A172 (cell line): ENCODE results near the gene MTMR3. TPM values are rescaled to one million over a fixed set of nuclear protein-coding genes. Genes with fewer than 3 reads are reported as not detected.

ENCODE experiments used
- DNase-seq: peaks from one replicate; pipeline ENCODE4 v3.0.0-alpha.2; 2015; ENCODE audit warnings: low spot score
- total RNA-seq: library from RNA; depleted of rRNA; stranded (reverse); fragments of >200 nt; shearing (Covaris generic); gene quantifications from 2 replicates; pipeline ENCODE4 v1.2.3, GENCODE V29; 2014

MTMR3 gene
- total RNA-seq, 1 experiment from 2014 or later, result 8.1 TPM

DNA sequence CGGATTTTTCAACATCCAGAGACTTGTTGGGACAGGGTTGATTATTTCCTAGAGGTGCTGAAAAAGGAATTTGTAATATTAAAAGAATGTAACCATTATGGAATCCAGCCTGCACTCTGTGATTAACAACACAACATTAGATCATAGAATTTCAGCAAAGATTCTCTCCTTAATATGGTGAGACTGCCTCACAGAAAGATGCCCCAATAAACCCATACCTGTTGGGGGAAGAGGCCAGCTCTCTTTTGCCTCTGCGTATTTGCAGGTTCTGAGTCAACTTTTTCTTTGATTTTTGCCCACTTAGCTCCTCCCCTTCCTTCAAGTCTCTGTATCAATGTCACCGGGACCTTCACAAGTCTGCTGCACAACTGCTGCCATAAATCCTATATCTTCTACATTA lies 12.4 kb upstream of the MTMR3 start:
- DNase-seq, result no peak

DNA sequence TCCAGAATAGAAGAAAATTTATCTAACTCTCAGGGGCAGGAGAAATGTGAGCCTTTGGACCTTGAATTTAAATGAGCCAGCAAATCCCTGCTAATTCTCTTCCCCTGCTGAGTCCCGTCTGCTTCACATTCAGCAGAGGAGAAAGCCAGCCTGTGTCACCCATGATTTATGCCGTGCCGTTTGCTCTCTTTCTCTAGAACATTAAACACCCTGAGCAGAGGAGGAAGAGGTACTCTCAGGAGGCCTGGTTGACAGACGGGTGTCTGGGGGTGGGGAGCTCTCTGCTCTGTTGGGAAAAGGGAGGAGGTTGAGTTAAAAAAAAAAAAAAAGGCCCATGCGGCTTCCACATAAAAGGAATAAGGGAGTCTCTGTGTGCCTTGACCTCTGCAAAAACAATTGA lies 11.3 kb upstream of the MTMR3 start:
- no peak for DNase-seq

DNA sequence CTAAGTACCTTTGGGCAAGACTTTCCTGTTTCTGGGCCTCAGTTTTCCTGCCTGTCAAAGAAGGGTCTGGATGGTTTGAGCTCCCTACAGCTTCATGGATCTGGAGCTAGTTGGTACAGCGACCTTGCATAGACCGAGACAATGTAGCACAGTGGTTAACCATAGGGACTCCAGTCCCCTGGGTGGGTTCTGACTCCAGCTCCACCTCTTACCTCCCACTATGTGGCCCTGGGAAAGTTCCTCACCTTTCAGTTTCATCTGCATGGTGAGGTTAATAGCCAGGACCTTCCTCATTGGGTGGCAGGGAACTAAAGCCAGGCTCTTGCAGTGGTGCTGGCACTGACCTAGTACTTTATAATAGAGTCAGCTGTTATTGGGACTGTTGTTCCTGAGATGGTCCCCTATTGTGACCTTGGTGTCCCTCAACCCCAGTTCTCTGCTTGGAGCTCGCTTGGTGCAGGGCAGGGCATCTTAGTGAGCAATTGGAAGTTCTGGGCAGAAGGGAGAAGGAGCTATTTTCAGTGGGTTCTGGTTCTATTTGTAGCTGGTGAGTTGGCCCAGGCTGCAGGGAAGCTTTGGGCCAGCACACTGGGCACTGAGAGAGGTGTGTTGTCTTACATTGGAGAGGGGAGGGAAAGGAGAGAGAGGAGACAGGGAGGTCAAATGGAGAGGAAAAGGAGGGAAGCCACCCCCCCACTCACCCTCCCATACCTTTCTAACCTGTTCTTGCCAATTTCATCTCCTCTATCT lies 10.7 kb upstream of the MTMR3 start:
- no peak for DNase-seq

DNA sequence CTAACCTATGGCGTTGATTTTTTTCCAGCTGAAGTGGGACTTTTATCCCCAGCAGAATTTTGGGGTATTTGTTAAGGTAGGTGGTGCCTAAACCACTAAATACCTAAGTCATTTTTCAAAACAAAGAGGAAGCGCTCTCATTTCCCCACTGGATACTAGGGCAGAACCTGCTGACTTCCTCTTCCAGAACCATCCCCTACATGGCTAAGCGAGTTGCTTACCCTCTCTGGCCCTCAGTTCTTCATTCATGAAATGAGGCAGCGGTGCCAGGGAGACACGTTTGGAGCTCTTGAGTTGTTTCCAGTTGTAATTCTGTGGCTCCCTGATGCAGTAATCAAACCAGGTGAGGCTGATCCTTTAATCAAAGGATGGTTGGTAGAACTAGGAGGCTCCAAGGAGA lies 10.0 kb upstream of the MTMR3 start:
- no peak for DNase-seq

DNA sequence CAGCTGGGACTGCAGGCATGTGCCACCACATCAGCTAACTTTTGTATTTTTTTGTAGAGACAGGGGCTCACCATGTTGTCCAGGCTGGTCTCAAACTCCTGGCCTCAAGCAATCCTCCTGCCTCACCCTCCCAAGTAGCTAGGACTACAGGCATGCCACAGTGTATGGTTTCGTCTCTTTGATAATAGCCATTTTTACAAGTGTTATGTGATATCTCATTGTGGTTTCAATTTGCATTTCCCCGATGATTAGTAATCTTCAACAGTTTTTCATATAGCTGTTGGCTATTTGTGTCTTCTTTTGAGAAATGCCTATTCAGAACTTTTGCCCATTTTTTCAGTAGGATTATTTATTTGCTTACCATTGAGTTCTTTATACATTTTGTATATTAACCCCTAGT lies 9.0 kb upstream of the MTMR3 start:
- DNase-seq, result no peak

DNA sequence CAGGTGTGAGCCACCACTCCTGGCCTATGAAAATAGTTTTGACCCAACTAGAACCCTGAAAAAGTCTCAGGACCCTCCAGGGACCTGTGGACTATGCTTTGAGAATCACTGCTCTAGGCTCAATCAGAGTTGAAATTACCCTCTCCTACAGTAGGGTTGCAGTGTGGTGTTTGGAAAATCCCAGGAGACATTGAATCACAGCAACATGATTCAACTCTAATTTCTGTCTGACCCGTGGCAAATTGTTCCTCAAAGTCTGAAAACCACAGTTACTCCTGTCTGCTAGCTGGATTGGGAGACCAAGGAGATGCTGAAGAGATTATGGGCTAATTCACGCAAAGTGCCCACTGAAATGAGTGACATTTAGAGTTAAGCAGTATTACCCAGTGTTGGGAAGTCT lies 5.4 kb upstream of the MTMR3 start:
- DNase-seq, result no peak

DNA sequence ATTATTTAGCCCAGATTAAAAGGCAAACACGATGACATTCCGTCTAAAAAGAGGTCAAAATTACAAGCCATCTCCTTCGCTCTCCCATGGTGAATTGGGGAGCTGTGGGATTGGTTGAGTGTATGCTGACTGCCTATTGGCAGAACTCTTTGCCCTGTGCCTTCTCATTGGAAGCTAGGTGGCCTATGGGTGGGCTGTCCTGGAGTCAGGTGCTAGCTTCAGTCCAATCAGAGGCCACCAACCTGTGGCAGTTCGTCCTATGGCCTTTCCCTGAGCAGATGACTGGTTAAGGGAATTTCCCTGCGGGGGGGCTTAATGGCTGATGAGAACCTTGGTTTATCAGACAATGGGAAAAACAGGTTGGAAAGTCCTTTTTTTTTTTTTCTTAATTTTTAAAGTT lies 3.2 kb upstream of the MTMR3 start:
- DNase-seq, result peak; percentile 18

DNA sequence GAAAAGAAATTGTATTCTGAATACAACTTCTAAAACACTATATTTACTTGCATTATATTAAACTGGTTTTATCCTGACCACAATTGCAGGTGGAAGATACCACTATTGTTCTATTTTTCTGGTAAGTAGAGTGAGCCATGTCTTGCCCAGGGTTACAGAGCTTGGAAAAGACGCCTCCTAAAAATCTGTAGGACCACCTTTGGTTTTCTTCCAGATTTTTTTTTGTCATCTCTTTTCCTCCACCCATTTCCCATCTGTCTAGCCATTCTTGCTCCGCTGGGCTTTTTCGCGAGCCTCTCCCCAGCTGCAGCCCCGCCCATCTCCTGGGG lies 294 bp upstream of the MTMR3 start:
- no peak for DNase-seq

DNA sequence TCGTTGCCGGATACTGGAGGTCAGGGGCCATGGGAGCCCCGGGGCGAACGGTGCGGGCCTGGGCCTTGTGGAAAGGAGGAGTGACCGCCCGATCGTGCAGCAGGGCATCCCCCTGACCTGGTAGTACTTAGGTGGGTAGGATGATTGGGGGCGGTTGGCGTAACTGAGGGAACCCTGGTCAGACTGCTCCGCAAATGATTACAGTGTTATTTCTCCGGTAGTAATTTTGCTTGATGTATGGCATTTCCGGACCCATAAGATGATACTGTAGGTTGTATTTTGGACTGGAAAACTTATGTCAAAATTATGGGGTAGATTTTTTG lies 762 bp downstream of the MTMR3 start:
- DNase-seq, result no peak

DNA sequence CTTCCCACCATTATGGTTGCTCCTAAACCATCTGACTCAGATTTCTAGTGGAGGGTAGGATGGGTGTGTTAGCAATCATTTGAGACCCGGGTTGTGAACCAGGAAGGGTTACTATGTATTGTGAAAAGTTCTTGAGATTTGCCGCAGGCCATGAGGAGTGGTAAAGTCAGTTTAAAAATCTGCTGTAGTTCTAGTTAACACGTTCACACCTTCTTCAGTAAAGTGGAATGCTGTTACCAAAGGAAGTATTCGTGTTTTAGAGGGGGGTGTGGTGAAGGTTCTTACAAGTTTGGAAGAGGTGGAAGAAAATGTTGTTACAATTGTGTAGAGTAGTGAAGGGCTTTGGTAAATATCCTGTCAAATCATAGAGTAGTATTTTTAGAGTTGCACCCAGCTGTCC lies 2.6 kb downstream of the MTMR3 start:
- no peak for DNase-seq

DNA sequence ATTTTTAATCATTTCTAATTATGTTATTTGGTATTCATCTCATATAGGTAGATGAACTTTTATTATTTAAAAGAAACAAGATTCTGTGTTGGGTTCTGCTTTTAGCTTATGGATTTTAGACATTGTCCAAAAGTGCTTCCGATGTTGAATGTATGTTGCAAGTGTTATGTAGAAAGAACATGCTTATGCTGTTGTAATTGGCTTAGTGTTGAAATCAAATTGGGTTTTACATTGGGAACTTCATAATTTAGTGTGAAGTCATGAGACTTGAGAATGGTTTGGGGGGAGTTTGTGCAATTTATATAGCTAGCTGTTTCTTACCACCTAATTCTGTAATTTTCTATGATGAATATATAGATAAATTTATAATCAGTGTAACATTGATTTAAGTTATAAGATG lies 3.6 kb downstream of the MTMR3 start:
- DNase-seq, result no peak

DNA sequence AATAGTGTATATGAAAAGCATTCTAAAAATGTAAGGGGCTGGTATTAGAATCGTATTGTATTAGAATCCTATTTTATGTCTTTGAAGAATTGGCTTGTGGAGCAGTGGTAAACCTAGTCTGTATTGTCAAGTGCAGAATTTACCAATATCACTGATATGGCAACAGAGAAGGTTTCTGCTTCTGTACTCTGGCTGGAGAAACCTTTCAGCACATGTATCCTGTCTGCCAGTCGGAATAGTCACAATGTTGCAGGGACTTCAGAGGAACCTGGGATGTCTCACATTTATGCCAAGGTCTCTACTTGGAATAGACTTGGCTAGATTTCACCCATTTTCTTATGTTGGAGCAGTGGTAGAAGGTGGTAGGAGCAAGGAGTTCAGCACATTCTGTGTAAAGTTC lies 4.4 kb downstream of the MTMR3 start:
- no peak for DNase-seq

DNA sequence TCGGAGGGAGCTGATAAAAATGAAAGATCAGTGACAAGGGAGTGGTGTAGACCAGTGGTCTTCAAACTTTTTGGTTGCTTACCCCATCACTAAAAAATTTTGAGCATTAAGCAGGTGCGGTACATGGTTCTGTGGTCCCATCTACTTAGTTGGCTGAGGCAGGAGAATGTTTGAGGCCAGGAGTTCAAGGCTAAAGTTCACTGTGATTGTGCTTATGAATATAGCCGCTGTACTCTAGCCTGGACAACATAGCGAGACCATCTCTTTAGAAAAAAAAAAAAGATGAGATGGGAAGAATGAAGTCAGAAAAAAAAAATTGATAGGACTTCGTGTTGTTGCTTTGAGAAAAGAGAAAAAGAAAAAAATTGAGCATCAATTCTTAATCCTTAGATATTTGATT lies 7.8 kb downstream of the MTMR3 start:
- DNase-seq, result no peak

DNA sequence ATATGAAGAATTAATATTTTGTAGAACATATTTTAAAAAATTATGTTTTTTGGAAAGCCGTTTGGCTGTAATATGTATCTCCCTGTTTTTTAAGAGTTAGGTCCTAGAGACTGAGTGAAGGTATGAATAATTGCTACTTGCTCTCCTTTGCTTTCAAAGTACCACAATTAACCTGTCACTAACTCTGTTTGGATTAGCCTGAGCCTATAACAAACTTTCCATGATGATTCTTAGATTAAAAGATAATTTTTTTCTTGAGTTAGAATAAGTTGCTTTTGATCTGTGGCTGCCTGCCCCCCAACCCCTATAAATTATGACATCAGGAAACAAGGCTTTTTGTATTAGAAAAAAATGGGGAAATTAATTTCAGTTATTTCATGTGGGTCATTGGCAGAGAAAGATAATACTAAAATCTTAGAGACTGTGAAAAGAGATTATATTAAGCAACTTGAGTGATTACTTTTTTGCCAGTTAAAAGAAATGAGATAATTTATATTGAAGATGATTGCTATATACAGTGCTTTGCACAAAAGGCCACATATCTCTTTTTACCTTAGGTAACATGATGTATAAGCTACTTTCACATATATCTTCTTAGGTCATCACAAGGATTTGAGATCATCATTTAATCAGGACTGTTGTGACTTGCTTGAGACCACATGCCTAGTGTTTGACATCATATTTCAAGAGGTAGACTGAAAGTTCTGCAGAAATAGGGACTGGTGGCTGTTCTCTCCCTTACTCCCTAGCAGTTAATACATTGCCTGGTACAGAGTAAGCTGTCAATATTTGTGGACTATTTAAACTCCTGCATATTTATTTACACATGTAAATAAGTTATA lies 9.6 kb downstream of the MTMR3 start:
- DNase-seq, result no peak

DNA sequence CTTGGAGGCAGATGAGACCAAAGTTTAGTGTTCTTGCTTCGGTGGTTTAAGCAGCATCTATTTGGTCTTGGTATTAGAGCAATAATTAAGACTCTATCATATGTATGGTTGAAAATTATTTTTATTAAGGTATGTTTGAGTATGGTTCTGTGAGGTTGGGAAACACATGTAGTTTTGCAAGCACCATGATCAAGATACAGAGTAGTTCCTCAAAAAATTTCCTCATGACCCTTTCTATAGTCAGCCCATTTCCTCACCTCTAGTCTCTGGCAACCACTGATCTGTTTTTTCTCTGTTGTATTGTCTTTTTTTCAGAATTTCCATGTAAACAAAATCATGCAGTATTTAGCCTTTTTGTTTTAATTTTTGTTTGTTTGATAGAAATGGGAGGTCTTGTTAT lies 18.4 kb downstream of the MTMR3 start:
- DNase-seq, result no peak

DNA sequence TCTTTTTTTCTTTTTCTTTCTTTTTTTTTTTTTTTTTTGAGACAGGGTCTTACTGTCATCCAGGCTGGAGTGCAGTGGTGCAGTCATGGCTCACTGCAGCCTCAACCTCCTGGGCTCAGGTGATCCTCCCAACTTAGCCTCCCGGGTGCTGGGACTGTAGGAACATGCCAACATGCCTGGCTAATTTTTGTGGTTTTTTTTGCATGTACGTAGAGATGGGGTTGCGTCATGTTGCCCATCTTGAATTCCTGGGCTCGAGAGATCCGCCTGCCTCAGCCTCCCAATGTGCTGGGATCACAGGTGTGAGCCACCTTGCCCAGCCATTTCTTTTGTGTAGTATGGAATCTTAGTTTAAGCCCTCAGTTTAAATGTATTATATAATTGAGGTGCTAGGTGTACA lies 20.4 kb downstream of the MTMR3 start:
- no peak for DNase-seq

DNA sequence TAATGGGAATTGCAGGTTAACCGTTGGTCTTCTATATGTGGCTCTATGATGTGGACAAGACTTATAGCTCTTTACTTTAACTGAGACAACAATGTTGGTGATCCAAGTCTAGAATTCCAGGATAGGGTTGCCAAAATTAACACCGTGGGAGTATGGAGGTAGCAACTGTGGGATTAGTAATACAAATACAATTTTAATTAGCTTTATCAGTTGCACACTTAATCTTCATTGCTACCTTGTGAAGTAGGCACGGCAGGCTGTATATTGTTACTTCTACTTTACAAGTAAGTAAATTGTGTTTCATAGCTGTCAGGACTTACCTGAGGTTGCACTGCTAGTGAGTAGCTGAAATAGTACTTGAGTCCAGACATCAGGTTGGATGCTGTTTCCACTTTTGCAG lies 21.0 kb downstream of the MTMR3 start:
- DNase-seq, result no peak

DNA sequence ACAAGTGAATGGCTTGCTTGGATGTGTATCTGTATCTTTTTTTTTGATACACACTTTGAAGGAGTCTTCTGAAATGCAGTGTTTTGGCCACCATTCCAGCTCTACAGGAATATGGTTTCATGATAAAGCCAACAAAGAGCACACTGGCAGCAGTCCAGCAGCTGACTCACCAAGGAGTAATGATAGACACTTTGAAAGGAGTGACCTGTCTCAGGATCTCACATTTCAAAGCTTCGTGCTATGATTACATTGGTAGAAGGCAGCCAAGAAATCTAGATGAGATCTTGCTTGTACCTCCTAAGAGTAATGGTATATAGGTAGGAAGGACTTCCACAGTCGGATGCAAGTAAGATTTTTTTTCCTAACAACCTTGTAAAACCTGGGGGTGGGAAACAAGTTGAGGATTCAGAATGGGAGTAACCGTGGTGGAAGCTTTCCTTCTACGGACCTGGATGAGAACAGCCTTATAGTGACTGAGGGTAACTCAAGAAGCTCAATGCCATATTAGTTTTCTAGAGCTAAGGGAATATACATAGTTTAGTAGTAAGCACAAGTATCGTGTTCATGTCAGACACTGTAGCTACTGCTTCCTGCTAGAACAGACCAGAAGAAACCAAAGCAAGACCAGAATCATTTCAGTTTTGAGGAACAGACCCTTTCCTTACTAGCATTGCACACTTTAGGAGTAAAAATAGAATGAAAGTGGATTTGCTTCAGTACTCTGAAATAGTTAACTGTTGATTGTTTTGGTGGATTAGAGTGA lies 25.0 kb downstream of the MTMR3 start:
- peak; percentile 91 for DNase-seq

DNA sequence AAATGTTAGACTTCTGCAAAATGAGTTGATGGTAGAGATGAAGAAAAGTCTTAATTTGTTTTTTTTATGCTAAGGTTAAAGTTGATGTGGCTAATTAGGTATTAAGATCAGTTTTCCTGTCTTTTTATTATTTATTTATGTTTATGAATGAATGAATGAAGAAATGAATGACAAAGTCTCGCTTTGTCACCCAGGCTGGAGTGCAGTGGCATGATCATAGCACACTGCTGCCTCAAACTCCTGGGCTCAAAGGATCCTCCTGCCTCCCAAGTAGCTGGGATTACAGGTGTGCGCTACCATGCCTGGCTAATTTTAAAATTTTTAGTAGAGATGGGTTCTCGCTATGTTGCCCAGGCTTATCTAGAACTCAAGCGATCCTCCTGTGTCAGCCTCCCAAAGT lies 29.2 kb downstream of the MTMR3 start:
- DNase-seq, result no peak

DNA sequence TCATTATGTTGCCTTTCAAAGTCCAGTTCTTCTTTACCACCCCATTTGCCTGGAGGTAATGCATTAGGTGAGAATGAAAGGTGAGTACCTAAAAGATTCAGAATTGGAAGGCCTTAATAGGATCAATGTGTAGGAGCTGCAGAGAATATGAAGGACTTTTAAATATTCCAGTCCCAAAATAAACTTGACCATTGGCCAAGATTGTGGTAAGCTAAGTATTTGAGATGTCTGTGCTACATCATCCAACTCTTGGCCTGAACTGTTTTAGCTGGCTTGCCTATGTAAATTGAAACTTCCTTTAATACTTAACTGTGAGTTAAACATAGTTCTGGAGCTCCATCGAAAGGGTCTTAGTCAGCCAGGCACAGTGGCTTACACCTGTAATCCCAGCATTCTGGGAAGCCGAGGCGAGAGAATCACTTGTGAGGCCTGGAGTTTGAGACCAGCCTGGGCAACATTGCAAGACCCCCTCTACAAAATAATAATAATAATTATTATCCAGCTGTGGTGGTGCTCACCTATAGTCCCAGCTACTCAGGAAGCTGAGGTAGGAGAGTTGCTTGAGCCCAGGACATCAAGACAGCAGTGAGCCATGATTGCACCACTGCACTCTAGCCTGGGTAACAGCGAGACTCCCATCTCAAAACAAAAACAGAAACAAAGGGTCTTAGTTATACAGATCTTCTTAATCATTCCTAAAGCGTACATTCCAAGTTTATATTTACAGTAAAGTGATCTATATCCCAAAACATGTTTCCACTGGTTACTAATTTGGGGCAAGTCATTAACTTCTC lies 29.8 kb downstream of the MTMR3 start:
- peak; percentile 53 for DNase-seq

DNA sequence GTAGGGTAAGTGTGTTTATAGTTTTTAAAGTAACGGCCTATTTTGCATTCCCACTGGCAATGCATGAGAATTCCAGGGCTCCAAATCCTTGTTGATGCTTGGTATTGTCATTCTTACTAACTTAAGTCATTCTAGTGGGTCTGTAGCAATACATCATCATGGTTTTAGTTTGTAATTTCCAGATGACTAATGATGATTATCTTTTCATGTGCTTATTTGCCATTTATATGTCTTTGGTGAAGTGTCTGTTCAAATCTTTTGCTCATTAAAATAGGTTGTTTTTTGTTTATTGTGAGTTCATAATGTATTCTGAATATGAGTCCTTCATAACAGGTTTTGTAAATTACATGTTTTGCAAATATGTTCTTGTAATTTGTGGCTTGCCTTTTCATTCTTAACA lies 31.2 kb downstream of the MTMR3 start:
- peak; percentile 52 for DNase-seq

DNA sequence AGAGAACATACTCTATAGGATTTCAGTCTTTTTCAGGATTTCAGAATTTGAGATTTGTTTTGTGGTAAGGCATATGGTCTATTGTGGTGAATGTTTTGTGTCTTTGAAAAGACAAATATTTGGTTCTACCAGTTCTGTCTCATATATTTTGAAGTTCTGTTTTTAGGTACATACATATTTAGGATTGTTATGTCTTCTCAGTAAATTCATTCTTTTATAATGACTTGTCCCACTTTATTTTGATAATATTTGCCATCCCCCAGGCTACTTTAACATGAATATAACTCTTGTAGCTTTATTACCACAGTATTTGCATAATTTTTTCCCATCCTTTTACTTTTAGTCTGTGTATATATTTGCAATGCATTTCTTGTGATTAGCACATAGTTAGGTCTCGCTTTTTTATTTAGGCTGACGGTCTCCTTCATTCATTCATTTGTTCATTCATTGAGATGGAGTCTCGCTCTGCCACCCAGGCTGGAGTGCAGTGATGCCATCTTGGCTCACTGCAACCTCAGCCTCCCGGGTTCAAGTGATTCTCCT lies 32.1 kb downstream of the MTMR3 start:
- no peak for DNase-seq
